RWPE1 (cell line): ENCODE results near the gene ZC3H8.

Experiments used
- CTCF ChIA-PET: fragments of 350-600 bp; sonication (Branson Sonifier 250); formaldehyde crosslinking; extraction: SDS; loops from one replicate; lab custom pipeline; 2021; lab: Yijun Ruan, JAX
- POLR2A ChIA-PET: fragments of 400-600 bp; formaldehyde crosslinking; extraction: SDS; loops from one replicate; lab custom pipeline; 2020; ENCODE audit warnings: antibody characterized with exemption; ENCODE audit not compliant: low non-redundant PET; lab: Yijun Ruan, JAX
- DNase-seq: peaks from one replicate; pipeline ENCODE4 v3.0.0; 2012; ENCODE audit warnings: low spot score
- H3K27ac ChIP-seq: fragments of 450-650 bp; 2 replicates; pipeline ENCODE4 v1.5.1; 2017
- TF ChIP-seq, protein P1 (sequence below): fragments of 450-650 bp; conservative IDR thresholded peaks from 2 replicates; pipeline ENCODE4 v1.5.1; 2017; ENCODE audit warnings: low read depth, mild to moderate bottlenecking

ZC3H8 gene

DNA sequence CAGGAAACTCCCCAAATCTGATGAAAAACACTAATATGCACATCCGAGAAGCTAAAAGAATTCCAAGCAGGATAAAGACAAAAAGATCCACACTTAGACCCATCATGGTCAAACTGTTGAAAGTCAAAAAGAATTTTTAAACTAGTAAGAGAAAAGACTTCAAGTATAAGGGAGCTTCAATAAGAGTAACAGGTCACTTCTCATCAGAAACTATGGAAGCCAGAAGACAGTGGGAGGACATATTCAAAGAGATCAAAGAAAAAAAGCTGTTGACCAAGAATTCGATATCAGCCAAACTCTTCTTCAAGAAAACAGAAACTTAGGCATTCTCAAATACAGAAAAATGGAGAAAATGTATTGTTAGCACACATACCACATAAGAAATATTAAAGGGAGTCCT, 50.4 kb downstream of the ZC3H8 start:
- H3K27ac ChIP-seq, result no peak overlapping the region
- TF ChIP-seq, protein P1, sequence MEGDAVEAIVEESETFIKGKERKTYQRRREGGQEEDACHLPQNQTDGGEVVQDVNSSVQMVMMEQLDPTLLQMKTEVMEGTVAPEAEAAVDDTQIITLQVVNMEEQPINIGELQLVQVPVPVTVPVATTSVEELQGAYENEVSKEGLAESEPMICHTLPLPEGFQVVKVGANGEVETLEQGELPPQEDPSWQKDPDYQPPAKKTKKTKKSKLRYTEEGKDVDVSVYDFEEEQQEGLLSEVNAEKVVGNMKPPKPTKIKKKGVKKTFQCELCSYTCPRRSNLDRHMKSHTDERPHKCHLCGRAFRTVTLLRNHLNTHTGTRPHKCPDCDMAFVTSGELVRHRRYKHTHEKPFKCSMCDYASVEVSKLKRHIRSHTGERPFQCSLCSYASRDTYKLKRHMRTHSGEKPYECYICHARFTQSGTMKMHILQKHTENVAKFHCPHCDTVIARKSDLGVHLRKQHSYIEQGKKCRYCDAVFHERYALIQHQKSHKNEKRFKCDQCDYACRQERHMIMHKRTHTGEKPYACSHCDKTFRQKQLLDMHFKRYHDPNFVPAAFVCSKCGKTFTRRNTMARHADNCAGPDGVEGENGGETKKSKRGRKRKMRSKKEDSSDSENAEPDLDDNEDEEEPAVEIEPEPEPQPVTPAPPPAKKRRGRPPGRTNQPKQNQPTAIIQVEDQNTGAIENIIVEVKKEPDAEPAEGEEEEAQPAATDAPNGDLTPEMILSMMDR, result no peak
- ChIA-PET POLR2A (no interaction called here), CTCF (no interaction called here)
- no peak for DNase-seq

DNA sequence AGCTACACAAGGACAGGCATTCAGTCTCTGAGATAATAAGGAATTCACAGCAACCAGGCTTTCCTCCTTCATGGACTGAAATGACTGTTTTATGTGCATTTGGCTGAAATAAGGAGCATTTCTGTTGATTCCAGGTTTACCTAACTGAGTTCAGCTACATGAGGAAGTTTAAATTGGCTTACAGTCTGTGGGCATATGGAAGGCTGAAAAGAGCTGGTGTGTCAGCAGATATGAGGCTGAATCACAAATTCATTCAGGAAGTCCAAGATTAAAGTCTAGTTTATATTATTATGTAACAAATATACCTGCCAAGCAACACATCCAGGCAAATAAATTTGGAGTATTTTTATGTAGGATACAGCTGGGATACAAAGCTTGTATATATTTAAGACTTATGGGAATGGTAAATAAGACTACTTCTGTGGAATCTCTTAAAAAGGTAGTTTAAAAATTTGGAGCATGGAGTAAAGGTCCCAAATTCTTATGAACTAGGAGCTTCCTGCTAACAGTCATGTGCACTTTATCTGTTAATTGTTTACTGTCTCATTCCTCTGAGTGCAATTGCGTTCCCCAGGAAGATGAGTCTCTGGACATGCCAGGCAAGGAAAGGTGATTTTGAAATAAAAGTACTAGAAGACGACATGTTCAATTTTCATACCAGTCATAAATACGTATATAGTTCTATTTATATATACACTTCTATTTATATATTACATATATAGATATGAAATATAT, 53.0 kb downstream of the ZC3H8 start:
- CTCF ChIA-PET, result no interaction called here
- no peak for DNase-seq
- no peak overlapping the region for H3K27ac ChIP-seq
- POLR2A ChIA-PET, result no interaction called here
- TF ChIP-seq, protein P1, result no peak

DNA sequence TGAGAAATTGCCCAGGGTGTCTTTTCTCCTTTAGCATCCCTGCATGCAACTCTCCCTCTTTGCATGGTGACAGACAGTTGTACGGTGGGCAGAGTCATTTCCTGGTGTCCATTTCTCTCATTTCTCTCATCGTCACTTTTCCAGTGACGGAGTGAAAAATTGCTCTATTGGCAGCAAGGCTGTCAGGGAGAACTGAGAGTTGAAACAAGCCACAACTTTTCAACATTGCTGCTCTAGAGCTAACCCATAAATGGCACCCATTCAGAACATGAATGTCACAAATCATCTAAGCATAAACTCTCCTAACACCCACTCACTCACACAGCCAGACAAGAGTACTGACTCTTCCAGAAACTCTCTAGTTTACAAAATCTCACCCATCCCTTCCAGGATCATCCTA, 55.7 kb downstream of the ZC3H8 start:
- TF ChIP-seq, protein P1, result no peak
- CTCF ChIA-PET, result no interaction called here
- no peak overlapping the region for H3K27ac ChIP-seq
- DNase-seq, result no peak
- POLR2A ChIA-PET, result no interaction called here

DNA sequence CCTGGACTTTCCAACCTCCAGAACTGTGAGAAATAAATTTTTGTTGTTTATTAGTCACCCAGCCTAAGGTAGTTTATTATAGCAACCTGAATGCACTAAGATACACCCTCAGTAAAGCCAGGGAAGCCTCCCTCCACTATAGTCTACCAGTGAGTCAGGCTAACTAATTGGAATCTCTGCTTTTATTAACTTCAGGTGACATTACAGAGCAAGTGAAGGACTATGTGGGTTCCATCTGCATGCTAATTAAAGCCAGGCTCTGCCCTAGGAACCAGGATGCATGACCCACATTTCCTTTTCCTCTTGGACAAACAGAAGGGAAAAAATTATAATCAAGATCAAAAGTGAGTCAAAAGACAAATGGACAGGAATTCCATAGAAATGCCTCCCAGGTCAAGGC, 56.1 kb downstream of the ZC3H8 start:
- no peak for DNase-seq
- ChIA-PET CTCF (no interaction called here), POLR2A (no interaction called here)
- TF ChIP-seq, protein P1, result no peak
- H3K27ac ChIP-seq, result no peak overlapping the region

DNA sequence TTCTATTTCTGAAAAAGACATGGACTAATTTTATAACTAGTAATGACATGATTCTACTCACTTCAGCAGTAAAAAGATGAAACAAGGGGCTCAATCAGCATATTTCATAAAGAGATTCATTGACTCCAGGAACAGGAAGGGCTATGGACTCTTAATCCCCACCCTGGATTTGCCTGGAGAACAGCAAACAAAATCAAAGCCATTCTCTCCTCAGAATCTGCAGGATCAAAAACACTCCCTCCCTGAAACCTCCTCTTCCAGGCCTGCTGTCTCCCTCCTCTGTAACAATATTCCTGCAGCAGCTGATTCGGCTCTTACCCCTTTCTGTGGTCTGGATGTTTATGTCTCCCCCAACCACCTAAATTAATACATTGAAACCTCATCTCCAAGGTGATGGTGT, 57.0 kb downstream of the ZC3H8 start:
- POLR2A ChIA-PET, result no interaction called here
- CTCF ChIA-PET, result no interaction called here
- DNase-seq, result no peak
- TF ChIP-seq, protein P1, result no peak
- H3K27ac ChIP-seq, result no peak overlapping the region

DNA sequence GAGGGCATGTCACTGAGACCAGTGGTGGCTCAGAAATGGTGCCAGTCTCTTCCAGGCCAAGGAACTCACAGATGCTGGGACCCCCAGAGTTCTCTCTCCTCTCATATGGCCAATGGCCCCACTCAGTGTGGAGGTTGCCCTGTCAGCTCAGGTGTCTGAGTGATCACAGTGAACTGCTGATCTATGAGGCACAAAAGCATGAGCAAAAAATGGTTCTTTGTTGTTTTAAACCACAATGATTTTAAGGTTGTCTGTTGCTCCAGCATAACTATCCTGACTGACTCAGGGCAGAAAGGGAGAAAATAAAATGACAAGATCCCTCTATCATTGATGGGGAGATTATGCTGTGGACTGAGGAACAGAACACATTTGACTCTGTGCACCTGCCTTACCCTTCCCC, 58.9 kb downstream of the ZC3H8 start:
- DNase-seq, result no peak
- ChIA-PET CTCF (no interaction called here), POLR2A (no interaction called here)
- TF ChIP-seq, protein P1, result no peak
- no peak overlapping the region for H3K27ac ChIP-seq
